ENCODE measurements around the gene LIN52.

LIN52 gene

DNA sequence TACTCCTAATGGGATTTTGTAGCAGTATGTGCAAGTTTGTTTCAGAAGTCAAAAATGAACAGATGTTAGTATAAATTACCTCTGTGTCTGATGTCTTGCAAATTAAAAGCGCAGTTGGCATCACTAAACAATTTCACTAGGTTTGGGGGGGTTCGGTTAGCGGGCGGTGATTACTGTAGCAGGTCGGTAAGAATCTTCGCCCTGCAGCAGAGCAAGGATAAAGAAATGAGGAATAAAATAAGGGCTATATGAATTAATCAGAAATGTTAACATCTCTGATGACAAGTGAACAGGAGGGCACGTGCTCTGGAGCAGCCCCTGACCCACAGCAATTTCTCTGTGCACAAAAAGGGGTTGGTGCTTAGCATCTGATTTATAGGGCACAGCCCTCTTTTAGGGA, 110.9 kb downstream of the LIN52 start:
- no peak for ATAC-seq

DNA sequence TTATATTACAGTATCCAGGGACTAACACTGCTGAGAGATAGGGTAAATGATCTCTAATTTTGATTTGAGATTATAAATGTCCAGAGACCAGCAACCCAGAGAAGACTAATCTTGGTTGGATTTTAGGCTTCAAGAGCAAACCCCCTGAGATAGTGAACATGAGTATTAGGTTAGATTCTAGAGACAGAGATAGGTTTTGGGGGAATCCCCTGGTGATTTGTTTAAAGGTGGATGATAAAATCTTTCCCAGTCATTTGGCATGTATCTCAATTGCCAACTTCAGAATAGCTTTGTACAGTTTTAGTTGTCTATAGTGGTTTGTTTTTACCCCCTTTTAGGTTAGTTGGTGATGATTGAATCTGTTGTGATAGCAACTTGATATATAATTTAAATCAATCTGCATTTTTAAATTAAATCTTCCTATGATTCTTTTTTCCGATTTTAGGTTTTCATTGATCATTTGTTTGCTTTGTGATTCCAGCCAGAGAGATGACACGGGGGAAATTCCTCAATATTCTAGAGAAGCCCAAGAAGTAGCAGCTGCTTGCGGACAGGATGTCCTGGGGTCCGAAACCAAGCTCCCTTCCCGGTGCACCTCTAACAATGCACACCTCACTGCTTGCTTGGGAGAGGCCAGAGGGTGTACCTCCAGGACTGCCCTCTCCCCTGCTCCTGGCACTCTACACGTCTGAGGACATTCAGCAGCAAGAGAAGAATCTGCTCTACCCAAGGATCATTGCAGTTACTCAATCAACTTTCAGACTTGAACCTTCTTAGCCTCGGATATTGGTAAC, 113.9 kb downstream of the LIN52 start:
- ATAC-seq, result no peak

DNA sequence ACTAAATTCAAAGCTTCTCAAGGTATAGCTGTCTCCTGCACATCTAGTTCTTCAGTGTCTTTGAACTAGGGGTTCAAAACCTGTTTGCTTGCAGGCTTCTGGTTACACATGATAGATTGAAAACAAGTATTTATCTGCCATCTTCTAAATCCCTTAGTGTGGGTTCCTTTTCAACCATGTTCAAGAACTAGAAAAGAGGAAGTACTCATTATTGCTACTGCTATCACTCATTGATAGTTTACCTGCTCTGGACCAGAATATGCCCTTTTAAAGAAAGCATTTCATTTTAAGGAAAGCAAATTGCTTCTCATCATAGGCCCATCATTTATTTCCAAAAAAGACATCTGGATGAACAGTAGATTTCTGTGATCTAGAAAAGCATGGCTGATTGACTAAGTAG, 117.4 kb downstream of the LIN52 start:
- no peak for ATAC-seq

DNA sequence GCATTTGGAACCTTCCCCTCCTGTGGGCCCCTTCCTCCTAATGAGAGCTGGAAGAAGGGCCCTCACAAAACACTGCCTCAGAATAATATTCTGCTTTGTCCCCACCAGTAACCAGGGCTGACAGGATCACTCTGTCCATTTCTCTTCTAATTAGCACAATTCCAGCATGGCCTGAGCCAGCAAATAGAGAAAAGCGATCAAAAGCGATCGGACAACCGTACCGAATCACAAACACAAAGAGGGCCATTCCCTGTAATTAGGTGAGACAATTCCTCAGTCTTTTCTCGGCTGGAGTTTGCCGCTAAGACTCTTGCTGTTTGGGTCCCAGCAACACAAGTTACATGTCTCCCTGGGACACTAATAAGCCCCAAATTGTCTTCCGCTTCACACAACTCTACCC, 118.9 kb downstream of the LIN52 start:
- no peak for ATAC-seq

DNA sequence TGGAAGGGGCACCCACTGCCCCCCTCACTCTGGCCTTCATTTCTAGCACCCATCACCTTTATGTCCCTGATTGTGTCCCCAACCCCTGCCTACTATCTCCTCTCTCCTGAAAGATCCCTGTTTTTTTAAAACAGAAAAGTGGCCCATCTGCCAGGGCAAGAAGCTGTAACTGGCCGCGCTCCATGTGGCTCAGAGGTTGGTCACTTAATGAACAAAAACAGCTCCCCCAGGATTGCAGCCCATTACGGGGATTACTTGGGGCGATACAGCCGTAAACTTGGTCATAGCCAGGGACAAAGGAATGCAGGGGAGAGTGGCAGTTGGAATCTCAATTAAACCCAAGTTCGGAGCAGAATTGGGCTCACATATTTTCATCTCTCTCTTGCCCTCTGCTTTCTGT, 119.7 kb downstream of the LIN52 start:
- no peak for ATAC-seq

DNA sequence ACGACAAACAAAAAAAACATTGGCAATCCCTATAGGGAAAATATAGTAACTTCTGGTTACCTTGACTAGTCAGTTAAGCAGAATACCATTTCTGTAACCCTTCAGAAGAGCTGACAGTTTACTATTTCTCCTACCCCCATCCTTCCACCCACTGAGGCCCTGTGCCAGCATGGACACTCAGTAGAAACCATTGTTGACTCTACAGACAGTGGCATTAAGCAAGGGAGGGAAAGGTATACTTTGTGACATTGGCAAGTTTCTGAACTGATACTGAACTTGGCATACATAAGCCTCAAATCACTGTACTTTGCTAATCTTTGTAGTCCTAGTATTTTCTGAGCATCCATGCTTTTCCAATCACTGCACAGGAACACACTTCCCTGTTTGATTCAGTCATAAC, 121.1 kb downstream of the LIN52 start:
- ATAC-seq, result no peak

DNA sequence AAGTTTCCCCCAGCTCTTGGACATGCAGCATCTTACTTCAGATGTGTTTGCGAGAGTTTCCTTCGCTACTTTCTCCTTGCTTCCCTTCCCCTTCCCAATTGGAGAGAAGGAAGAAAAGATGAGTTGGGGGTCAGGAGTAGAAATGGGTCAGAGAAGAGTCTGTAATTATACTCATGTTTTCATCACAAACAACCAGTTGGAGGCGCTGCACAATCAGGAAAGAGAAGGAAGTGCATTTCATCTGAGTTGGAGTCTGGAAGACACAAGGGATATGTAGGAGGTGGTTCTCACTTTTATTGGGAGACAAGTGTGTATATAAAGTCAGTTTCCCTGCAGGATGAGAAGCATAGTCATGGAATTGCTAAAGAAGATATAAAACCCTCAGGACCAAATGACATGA, 123.2 kb downstream of the LIN52 start:
- ATAC-seq, result no peak

DNA sequence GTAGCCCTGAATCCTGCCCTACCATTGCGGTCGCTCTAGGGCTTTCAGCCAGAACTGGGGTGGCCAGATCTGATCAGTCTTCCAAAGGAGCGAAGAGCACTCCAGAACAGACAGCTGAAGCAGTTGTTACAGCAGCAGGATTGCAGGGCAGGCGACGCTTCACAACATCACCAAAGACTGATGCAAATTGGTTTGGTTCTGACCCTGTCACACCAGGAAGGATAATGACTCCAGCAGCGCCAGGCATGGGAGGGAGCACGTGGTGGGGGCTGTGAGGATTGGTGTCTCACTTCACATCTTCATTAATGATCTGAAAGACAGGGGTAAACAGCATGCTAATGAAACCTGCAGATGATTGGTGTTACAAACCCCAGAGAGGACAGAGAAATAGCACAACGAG, 123.9 kb downstream of the LIN52 start:
- ATAC-seq, result no peak

DNA sequence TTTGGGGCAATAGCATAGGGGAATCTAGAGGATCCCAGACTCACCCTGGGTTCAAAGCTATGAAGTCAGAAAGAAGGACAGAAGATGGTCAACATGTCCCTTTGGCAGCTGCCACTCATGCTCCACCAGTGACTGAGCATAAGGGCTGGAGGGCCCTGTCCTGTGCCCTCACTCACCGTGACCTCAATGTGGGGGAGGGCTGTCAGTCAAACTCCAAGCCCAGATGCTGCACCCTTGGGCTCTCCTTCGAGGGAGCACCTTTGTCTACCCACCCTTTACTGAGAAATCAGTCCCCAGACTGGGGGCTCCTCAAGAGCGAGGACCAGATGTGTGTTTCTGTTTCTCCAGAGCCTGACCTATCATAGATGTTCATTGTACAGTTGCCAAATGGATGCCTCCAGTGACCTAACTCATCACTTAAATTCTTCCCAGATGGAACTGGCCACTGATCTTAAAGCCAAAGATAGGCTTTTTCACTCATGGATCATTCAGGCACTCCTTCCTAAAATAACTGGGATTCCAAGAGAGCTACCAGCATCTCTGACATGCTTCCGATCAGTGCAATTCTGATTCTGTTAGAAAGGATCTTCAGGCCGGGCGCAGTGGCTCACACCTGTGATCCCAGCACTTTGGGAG, 127.3 kb downstream of the LIN52 start:
- ATAC-seq, result no peak

DNA sequence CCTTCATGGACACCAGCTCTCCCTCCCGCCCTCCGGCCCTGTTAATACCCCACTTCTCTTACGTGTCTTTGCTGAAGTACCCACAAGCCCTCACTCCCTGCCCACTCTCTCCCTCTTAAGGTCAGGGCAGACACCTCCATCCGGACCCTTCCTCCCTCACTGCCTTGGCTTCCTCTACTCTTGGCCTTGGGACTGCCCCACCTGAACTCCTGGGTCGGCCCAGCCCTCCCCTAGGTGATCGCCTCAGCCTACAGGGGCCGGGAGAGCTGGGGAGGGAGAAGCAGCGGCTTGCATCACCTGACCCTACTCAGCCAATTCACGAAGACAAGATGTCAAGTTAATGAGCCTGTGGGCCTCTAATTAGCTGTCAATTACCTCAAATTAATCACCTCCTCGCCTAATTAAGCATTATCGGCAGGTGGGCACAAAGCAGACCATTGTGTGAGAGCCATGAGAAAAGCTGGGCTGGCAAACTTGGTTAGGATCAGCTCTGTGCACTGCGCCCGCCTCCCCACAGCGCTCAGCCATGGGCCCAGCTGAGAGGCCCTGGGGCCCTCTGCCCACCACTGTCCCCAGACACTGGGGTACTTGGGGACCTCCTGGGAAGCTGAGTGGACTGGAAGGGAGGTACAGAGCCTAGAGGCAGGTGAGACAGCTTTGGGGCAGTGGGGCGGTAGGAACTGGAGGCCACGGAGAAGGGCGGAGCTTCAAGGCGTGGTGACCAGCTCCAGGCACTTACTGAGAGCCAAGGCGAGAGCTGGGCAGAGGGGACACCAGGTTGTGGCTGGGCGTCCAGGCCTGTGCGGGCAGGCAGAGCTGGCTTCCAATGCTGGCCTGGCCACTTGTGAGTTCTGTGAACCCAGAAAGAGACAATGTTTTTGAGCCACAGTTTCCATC, 129.4 kb downstream of the LIN52 start:
- no peak for ATAC-seq

DNA sequence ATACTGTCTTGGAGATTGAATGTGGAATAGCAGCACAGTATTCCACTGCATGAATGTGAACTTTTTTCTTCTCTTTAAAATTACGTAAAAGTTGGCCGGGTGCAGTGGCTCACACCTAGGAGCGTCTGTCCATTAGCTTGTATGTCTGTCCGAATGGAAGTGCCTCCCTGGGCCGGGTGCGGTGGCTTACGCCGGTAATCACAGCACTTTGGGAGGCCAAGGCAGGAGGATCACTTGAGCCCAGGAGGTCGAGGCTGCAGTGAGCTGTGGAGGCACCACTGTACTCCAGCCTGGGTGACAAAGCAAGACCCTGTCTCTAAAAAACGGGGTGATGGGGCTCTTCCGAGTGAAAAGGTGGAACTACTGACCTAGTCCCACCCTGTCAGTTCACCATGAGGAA, 131.9 kb downstream of the LIN52 start:
- ATAC-seq, result no peak

DNA sequence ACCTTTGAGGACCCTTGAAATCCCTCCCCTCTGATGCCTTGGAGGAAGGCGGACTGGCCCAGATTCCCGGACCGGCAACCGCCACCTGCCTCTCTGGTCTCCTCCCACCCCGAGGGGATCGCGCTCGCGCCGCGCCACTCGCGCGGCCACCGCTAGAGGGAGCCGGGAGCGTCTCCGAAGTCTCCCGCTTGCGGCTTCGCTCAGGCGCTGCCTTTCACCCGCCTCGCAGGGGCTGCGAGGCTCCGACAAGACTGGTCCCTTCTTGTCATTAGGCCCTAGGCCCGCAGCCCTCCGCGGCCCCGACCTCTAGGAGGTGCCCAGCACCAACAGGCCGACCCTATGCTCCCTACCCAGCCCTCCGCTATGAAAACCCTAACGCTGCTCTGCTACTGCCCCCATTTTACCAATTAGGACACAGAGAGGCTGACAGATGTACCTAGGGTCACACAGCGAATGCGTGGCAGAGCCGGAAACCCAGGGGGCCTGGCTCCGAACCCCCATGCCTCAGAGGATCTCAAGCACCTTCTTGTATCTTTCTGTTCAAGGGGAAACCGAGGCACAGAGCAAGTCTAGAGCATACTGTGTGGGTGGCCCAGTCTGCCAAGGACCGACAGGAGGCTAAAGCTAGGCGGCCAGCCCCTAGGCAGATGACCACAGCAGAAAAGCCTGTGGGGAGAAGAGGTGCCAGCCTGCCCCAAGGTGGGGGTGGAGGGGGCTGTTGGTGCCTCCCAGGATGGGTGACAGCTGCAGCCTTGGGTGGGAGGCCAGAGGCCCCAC, 133.1 kb downstream of the LIN52 start:
- ATAC-seq, result peak; percentile 85 to 92

DNA sequence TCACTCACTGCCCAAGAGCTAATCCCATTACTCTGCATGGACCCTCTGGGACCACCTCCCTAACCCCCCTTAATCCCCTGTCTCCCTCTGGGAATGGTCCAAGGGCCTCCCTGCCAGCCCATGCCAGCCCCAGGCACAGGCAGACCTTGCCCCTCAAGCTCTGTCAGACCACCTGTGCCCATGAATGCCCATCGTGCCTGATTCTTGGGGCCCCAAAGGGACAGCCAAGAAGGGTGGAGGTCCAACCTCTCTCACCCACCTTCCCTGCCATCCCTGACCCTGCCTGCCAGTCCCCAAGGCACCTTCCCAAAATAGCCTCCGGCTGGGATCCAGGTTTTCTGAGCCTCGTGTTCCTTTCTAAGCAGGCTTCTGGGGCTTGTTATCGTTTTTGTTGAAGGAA, 133.7 kb downstream of the LIN52 start:
- ATAC-seq, result no peak

DNA sequence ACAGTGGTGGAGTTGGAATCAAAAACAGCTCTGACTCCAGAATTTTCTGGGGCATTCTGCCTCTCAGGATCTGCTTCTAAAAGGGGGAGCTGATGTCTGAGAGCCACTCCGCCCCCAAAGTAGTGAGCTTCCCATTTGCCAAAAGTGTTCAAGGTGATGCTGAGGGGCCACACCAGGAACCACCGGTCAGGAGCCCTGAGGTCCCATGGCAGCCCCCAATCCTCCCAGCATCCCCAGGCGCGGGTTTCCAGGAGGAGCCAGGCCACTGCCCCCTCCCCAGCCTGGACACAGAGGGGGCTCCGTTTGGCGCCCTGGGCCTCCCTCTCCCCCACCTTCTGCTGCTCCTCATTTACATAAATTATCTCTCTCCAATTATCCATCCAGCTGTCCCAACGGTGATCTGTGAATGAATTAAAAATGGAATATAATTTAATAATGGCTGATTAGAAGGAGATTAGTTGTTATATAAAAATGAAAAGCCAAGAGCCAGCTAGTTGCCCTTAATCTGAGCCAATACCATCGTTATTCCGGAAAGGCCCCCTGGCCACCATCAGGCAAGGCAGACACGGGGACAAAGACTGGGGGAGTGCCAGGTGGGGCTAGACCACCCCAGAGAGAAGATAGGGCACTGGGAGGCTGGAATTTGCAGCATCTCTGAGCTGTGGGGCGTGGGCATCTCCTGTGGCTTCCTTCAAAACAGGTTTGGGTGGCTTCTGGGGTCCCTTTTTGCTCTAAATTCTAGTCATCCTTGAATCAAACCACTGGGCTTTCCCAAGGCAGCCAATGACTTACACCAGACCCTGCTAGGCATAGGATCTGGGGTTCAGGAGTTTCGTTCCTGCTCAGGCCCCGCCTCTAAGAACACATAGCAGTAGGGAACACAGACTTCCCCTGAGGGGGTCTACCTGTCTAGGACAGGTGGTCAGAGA, 134.8 kb downstream of the LIN52 start:
- no peak for ATAC-seq

DNA sequence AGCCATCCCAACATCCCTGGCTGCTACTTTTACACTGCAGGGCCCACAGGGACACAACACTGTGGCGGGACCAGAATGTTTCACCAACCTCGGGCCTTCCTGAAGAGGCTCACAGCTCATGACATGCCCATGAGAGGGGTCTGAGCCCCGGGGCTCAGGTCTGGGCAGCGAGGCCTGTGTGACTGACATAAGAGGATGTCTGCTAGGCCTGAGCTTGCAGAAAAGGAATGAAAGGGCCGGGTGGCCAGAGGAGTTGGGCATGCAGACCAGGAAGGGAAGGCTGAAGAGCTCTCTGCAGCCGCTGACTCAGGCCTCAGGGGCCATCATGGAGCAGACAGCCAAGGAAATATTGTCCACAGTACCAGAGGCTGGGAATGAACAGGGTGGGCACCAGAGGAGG, 136.2 kb downstream of the LIN52 start:
- ATAC-seq, result no peak

DNA sequence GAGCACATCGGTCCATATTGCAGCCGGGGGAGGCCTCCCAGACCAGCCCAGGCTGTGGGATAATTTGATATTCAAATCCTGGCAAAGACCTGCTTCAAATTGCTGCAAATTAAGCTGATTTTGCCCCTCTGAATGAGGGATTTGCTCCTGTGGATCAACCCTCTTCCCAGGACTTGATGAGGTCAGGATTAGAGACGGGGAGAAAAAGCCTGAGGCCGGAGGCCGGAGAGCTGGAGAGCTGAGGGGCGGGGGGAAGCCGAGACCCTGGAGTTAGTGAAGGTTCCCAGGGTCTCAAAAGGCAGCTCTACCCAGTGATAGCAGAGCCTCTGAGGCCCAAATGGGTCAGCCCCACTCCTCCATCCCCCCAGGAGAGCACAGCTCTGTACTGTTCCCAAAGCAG, 137.0 kb downstream of the LIN52 start:
- ATAC-seq, result no peak

DNA sequence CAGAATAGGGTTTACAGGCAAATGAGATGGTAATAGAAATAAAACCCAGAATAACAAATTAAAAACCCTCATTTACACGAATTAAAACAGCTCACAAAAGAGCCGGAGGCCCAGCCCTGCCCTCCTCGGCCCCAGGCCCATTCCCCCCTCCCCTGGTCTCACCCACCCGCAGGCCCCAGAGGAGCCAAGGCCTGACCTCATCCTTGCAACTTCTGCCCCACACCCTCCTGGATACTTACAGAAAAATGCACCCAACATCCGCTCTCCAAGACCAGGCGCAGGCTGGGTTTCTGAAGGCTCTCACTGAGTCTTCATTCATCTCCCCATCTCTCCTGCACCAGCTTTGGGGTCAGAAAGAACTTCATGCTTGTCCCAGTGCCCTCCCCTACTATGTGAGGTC, 138.3 kb downstream of the LIN52 start:
- no peak for ATAC-seq

DNA sequence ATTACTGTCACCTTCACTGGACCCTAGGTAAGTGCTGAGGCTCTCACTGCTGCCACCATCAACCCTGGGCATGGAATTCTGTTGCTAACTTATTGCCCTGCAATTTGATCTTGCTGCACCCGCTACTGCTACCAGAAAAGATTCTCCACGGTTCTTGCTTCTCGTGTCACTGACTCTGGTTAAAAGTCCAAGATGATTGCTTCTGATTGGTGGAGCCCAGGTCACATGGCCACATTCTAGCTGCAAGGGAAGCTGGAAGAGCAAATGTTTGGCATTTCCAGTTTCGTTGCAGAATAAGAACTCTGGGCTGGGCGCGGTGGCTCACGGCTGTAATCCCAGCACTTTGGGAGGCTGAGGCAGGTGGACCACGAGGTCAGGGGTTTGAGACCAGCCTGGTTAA, 147.0 kb downstream of the LIN52 start:
- no peak for ATAC-seq

DNA sequence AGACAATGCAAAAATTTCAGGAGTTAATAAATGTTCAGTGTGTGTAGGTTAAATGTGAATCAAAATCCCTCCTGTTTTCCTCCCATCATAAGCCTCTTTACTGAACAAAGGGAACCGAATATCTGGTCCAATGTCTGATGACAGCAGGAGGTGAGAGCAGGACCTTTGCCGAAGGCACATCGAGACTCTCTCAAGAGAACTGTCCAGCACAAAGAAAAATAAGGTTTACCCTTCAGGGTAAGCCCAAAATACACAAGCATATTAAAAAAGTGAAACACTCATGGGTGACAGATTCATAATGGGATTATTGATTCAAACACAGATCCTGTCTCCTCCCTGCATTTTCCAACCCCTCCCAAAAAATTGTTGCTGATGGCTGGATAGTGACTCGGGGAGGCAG, 150.3 kb downstream of the LIN52 start:
- ATAC-seq, result no peak

DNA sequence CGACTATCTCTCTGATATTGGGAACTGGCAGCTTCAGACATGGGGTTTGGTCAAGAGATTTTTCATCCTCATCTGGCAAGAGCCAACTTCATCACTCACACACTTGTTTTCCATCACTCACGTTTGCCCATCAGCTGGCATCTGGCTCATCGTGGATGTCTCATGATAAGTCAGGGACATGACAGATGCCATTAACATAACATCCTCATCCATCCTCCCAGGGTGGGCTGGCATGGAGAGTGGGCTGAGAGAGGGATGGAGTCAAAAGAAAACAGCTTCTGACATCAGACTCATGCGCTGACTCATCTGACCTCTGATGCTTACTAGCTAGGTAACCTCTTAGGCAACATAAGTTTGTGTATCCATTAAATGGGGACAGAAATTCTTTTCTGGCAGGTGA, 152.7 kb downstream of the LIN52 start:
- ATAC-seq, result no peak

DNA sequence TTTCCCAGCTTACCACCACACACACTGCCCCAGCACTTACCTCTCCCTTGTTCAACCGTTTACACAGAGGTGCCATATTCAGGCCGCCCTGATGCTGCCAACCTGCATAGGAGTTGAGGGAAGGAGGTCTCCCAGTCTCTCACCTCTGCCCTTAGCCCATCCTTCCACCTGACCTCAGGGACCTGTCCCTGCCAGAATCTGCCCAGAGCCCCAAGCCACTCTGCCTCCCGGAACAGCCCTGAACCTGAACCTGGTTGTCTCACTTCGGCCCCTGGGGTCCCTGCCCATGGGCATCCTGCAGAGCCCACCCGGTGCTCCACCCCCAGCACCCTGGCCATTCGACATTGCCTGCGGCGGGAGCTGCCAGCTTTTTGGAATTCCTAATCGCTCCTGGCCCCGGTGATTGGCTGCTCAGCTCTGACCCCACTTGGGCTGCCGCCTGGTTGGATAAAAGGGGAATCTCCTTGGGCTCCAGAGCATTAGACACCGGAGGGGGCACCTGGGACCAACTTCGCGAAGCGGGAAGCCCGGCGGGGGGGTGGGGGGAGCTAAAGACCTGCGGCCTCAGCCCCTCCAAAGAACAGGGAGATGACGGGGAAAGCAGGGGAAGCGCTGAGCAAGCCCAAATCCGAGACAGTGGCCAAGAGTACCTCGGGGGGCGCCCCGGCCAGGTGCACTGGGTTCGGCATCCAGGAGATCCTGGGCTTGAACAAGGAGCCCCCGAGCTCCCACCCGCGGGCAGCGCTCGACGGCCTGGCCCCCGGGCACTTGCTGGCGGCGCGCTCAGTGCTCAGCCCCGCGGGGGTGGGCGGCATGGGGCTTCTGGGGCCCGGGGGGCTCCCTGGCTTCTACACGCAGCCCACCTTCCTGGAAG, 154.5 kb downstream of the LIN52 start, which contains the start of gene VSX2:
TSS of gene VSX2 (plus strand) at position 476 of the 874 bp plus-strand sequence. CDS start at position 589, 113 bp downstream.
- ATAC-seq, result no peak
